ENCODE results near the gene OPTC.

DNA sequence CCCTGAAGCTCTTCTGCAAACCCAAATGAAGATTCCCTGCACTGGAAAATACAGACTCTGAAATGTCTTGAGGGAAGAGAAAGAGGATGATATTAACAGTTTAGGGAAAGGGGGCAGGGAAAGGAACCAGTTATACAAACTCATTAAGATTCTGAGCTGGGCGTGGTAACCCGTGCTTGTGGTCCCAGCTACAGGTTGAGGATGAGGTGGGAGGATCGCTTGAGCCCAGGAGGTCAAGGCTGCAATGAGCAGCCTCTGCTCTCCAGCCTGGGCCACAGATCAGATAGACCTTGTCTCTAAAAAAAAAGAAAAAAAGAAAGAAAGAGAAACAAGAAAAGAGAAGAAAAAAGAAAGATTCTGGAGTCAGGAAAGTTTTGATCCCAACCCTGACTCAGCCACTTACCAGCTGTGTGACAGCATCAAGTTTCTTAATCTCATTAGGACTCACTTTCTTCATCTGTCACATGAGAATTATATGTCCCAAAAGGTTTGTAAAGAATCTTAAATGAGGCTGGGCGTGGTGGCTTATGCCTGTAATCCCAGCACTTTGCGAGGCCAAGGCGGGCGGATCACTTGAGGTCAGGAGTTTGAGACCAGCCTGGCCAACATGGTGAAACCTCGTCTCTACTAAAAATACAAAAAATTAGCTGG lies 53.9 kb downstream of the OPTC start:
- TF ChIP-seq POLR2AphosphoS5 (IDR thresholded peaks at IDR 0.05) = no peak
- TF ChIP-seq SMC3 (conservative IDR thresholded peaks at IDR 0.05; ENCODE audit: poor library complexity) = no peak
- TF ChIP-seq, protein P1, sequence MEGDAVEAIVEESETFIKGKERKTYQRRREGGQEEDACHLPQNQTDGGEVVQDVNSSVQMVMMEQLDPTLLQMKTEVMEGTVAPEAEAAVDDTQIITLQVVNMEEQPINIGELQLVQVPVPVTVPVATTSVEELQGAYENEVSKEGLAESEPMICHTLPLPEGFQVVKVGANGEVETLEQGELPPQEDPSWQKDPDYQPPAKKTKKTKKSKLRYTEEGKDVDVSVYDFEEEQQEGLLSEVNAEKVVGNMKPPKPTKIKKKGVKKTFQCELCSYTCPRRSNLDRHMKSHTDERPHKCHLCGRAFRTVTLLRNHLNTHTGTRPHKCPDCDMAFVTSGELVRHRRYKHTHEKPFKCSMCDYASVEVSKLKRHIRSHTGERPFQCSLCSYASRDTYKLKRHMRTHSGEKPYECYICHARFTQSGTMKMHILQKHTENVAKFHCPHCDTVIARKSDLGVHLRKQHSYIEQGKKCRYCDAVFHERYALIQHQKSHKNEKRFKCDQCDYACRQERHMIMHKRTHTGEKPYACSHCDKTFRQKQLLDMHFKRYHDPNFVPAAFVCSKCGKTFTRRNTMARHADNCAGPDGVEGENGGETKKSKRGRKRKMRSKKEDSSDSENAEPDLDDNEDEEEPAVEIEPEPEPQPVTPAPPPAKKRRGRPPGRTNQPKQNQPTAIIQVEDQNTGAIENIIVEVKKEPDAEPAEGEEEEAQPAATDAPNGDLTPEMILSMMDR (IDR thresholded peaks at IDR 0.05; ENCODE audit: poor library complexity, severe bottlenecking) = no peak
- TF ChIP-seq, protein P2, sequence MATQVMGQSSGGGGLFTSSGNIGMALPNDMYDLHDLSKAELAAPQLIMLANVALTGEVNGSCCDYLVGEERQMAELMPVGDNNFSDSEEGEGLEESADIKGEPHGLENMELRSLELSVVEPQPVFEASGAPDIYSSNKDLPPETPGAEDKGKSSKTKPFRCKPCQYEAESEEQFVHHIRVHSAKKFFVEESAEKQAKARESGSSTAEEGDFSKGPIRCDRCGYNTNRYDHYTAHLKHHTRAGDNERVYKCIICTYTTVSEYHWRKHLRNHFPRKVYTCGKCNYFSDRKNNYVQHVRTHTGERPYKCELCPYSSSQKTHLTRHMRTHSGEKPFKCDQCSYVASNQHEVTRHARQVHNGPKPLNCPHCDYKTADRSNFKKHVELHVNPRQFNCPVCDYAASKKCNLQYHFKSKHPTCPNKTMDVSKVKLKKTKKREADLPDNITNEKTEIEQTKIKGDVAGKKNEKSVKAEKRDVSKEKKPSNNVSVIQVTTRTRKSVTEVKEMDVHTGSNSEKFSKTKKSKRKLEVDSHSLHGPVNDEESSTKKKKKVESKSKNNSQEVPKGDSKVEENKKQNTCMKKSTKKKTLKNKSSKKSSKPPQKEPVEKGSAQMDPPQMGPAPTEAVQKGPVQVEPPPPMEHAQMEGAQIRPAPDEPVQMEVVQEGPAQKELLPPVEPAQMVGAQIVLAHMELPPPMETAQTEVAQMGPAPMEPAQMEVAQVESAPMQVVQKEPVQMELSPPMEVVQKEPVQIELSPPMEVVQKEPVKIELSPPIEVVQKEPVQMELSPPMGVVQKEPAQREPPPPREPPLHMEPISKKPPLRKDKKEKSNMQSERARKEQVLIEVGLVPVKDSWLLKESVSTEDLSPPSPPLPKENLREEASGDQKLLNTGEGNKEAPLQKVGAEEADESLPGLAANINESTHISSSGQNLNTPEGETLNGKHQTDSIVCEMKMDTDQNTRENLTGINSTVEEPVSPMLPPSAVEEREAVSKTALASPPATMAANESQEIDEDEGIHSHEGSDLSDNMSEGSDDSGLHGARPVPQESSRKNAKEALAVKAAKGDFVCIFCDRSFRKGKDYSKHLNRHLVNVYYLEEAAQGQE (IDR thresholded peaks at IDR 0.05; ENCODE audit: borderline replicate concordance) = no peak
- TF ChIP-seq EZH2 (IDR thresholded peaks at IDR 0.05; ENCODE audit: borderline replicate concordance, insufficient read depth, low read length, poor library complexity, severe bottlenecking) = no peak
- TF ChIP-seq RAD21 (conservative IDR thresholded peaks at IDR 0.05) = no peak
